ENCODE results near the gene RAVER2.
"Not testable (repeated sequence)": the region's sequence is repeated elsewhere in the genome, so short reads cannot be mapped to it uniquely, and the experiment has no call there.

RAVER2 gene

GRCh38 chr1:64811131-64811530 is 66.3 kb downstream of the RAVER2 start:
- no peak for DNase-seq (ENCODE audit: low read depth in 2 of 2)

- no peak for DNase-seq (ENCODE audit: low read depth in 2 of 2)
Observed at GRCh38 chr1:64814427-64814826, 69.6 kb downstream of the RAVER2 start.

- DNase-seq (ENCODE audit: low read depth in 2 of 2): not testable (repeated sequence)
Observed at GRCh38 chr1:64817364-64817763, 72.5 kb downstream of the RAVER2 start.

DNA sequence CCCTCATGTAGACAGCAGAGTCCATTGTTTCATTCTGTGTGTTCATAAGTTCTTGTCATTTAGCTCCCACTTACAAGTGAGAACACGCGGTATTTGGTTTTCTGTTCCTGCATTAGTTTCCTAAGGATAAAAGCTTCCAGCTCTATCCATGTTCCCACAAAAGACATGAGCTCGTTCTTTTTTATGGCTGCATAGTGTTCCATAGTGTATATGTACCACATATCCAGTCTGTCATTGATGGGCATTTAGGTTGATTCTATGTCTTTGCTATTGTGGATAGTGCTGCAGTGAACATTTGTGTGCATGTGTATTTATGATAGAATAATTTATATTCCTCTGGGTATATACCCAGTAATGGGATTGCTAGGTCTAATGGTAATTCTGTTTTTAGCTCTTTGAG is 75.7 kb downstream of the RAVER2 start:
- DNase-seq (ENCODE audit: low read depth in 2 of 2): not testable (repeated sequence)

- no peak for DNase-seq (ENCODE audit: low read depth in 2 of 2)
Observed at GRCh38 chr1:64822621-64823020, 77.7 kb downstream of the RAVER2 start.

GRCh38 chr1:64823691-64824476 is 79.0 kb downstream of the RAVER2 start:
- DNase-seq (ENCODE audit: low read depth in 2 of 2): peak; percentile 14 to 21

- DNase-seq (ENCODE audit: low read depth in 2 of 2): no peak
Observed at GRCh38 chr1:64826991-64827390, 82.1 kb downstream of the RAVER2 start.

DNA sequence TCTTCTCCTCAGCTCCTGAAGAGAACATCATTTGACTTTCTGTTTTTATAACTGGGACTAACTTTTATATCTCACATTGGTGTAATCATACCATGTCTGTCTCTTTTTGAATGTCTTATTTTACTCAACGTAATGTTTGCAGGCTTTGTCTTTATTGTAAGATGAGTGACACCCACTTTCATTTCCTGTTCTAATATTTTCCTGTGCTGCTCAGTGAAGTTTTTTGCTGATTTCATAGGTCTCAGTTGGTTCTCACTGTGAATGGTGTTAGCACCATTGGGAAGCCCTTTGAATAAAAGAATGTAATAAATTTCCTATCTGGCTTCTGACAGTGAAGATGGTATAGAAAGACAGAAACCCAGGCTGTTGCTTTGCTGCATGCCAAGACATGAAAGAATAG is 84.0 kb downstream of the RAVER2 start:
- DNase-seq (ENCODE audit: low read depth in 2 of 2): no peak

- no peak for DNase-seq (ENCODE audit: low read depth in 2 of 2)
Observed at GRCh38 chr1:64829411-64830029, 84.6 kb downstream of the RAVER2 start.

DNA sequence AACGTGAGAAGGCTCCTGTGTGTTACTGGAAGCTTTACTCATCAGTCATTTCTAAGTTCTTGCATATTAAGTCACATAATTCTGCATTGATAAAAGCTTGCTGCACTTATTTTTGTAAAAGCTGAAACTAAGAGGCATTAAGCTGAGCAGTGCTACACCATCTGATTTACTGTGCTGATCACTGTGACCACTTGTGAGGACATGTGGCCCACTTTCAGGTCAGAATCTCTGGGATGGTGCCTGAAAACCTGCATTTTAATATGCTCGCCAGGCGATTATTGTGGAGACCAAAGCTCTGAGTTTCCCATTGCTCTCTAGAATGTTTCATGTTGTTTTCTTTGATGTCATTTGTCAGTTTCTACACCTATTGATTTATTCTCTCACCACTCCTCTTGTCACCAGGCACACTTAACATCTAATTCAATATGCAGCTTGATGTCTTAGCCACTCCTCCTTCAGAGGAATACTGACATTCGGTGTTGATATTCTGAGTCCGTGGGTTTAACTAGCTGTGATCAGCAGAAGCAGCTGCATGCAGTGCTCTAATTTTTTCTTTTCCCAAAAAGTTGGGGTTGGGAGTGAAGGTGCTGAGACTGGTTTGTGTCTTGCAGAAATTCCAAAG is 85.3 kb downstream of the RAVER2 start:
- DNase-seq (ENCODE audit: low read depth in 2 of 2): no peak

DNA sequence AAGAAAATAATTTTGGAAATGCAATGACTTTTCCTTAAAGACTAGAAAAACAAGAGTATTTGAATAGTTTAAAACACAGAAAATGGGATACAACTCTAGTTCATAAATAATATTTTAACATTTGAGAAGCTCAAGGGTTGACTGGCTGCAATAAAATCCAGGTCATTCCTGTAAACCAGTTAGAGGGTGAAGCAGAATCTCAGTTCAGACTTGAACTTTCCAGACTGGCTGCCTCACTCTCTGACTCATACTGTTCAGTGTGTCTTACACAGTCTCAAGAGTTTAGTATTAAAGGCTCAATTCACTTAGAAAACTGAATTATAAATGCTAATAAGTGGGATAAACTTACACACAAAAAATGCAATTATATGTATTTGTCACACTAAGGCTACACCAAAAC is 89.9 kb downstream of the RAVER2 start:
- DNase-seq (ENCODE audit: low read depth in 2 of 2): no peak

- DNase-seq (ENCODE audit: low read depth in 2 of 2): no peak
Observed at GRCh38 chr1:64836802-64837201, 91.9 kb downstream of the RAVER2 start.

DNA sequence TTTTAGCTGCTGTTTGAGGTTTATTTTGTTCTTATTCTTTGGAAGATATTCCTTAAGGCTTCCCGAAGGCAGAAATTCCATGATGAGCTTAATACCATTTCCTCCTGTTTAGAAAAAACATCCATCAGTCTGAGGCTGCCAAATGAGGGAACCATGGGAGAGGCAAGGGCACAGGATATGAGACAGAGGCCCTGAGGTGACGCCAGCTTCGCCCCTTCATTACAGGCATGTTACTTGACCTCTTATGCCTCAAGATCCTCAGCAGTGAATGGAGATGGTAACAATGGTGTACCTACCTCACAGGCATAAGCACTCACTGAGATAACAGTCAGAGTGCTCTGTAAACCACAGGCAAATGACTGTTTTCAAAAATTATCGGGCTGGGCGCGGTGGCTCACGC is 93.6 kb downstream of the RAVER2 start:
- no peak for DNase-seq (ENCODE audit: low read depth in 2 of 2)

GRCh38 chr1:64839261-64839660 is 94.4 kb downstream of the RAVER2 start:
- no peak for DNase-seq (ENCODE audit: low read depth in 2 of 2)

- no peak for DNase-seq (ENCODE audit: low read depth in 2 of 2)
Observed at GRCh38 chr1:64839732-64840405, 95.0 kb downstream of the RAVER2 start.

DNA sequence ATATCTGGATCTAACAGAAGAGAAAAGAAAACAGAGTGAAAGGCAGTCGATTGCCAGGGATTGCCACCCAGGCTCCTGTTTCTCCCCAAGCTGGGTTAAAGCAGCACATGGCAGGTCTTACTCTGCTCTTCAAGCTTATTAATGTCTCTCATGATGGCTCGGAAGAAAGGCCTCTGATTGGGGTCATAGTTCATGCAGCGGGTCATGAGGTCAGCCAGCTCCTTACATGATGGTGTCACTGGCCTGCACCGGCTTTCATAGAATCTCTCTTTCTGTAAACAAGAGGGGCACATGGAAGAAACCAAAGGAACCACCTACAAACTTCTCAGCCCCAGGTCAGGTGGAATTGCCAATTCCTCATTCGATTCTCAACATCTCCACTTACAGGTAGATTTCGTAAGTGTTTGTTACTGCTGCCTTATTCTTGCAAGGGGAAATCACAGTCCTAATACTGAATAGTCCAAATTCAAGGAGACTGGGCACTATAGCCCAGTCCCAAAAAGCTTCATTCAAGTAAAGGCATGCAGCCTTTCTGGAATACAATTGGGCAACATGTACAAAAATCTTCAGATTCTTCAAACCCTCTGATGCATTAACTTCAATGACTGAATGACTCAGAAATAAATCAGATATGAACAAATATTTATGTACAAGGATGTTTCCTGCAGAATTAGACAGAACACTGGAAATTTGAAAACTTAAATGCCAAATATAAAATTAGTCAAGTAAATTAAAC is 96.6 kb downstream of the RAVER2 start:
- no peak for DNase-seq (ENCODE audit: low read depth in 2 of 2)

GRCh38 chr1:64842224-64842623 is 97.3 kb downstream of the RAVER2 start:
- DNase-seq (ENCODE audit: low read depth in 2 of 2): no peak

DNA sequence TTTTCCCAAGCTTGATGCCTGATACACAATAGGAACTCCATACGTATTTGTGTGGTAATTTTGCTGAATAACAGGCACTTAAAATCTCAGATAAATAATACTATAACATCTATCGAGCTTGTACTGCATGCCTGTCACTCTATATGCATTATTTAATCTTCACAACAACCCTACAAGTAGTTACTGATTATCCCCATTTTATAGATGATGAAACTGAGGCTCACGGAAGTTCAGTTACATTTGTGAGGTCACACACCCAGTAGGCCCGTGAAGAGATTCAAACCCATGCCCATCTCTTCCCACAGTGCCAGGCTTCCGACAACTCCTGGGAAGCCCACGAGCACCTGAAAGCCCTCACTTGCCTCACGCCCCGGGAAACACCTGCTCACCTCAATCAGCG is 98.8 kb downstream of the RAVER2 start:
- DNase-seq (ENCODE audit: low read depth in 2 of 2): no peak

- DNase-seq (ENCODE audit: low read depth in 2 of 2): no peak
Observed at GRCh38 chr1:64844175-64844574, 99.3 kb downstream of the RAVER2 start.

DNA sequence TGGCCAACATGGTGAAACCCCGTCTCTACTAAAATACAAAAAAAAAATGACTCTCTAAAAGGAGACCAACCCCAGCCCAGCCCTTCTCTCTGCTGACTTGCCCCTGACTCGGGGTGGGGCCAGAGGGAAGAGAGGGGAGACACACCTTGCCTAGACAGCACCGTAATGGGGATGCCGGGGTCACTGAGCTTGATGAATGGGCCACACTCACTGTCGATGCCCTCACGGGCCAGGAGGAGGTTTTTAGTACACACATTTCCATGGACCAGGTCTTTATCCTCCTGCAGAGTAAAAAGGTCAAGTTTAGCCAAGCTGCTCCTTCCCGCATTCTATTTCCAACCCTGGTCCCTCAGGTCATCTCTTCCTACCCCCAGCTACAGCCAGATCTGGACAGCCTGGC is 99.7 kb downstream of the RAVER2 start:
- DNase-seq (ENCODE audit: low read depth in 2 of 2): no peak

DNA sequence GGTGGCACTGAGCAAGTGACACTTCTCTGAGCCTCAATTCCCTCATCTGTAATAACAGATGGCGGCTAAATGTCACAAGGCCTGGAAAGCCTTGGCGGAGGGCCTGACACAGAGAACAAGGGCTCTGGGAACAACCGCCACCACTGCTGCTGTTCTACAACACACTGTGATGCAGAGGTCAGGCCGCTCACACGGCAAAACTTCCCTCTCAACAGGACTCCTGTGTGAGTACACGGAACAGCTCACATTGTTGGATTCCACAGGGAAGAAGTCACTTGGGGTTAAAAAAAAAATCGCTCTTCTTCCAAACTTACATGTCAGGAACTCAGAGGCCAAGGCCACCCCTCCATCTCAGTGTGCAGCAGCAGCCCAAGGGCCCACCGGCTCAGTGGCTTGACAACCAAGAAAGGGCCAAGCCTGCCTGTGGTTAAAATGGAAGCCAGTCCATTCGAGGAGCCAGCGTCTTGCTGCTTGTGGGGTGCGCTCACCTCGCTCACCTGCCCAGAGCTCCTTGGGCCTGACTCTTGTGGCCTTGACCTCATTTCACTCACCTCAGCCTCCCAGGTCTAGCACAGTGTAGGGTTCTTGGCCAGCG is 101.1 kb downstream of the RAVER2 start:
- no peak for DNase-seq (ENCODE audit: low read depth in 2 of 2)

Measured in stimulated activated CD8-positive, alpha-beta memory T cell treated with anti-CD3 and anti-CD28 coated beads, Interleukin-2, amount 100 ng/mL, for 48 hours (primary cell).